Liver (tissue), 9 donors: Measurements from ENCODE around the gene ARHGEF28. TPM values are rescaled to one million over a fixed set of nuclear protein-coding genes. Genes with fewer than 3 reads are reported as not detected.

Experiments
- DNase-seq: peaks from one replicate; pipeline ENCODE4 v3.0.0-alpha.2; 2017; ENCODE audit warnings: low spot score
- H3K27ac ChIP-seq, 2 donors: one replicate each; pipeline ENCODE4 v1.7.0; 2013; ENCODE audit warnings: inconsistent platforms in 2 of 2, low read length in 2 of 2, control low read depth in 1 of 2, low read depth in 1 of 2, mild to moderate bottlenecking in 1 of 2
- H3K27me3 ChIP-seq, 4 donors: one replicate each; pipeline versions ENCODE4 v1.6.1 to v1.7.0; 2013; ENCODE audit warnings: low read length in 3 of 4, inconsistent platforms in 1 of 4, mild to moderate bottlenecking in 1 of 4, moderate library complexity in 1 of 4; ENCODE audit not compliant: control insufficient read depth in 4 of 4, insufficient read depth in 4 of 4
- H3K36me3 ChIP-seq, 4 donors: one replicate each; pipeline versions ENCODE4 v1.6.1 to v1.7.0; 2013; ENCODE audit warnings: low read length in 3 of 4, mild to moderate bottlenecking in 3 of 4, low read depth in 1 of 4, moderate library complexity in 1 of 4; ENCODE audit not compliant: control insufficient read depth in 4 of 4, insufficient read depth in 3 of 4
- H3K4me1 ChIP-seq, 4 donors: one replicate each; pipeline versions ENCODE4 v1.6.1 to v1.7.0; 2013; ENCODE audit warnings: low read length in 3 of 4, mild to moderate bottlenecking in 3 of 4, moderate library complexity in 1 of 4; ENCODE audit not compliant: control insufficient read depth in 4 of 4, insufficient read depth in 4 of 4
- H3K4me3 ChIP-seq, 3 donors: one replicate each; pipeline versions ENCODE4 v1.6.1 to v1.7.0; 2013; ENCODE audit warnings: low read length in 3 of 3, control low read depth in 1 of 3, low read depth in 1 of 3, mild to moderate bottlenecking in 1 of 3
- H3K9ac ChIP-seq, 2 donors: one replicate each; pipeline ENCODE4 v1.7.0; 2013; ENCODE audit warnings: low read length in 2 of 2, mild to moderate bottlenecking in 2 of 2, moderate library complexity in 2 of 2, control low read depth in 1 of 2, low read depth in 1 of 2
- H3K9me3 ChIP-seq, 4 donors: one replicate each; pipeline versions ENCODE4 v1.6.1 to v1.7.0; 2013; ENCODE audit warnings: low read length in 3 of 4; ENCODE audit not compliant: control insufficient read depth in 4 of 4
- EGR1 ChIP-seq, 2 donors: IDR thresholded peaks; 2 replicates each; pipeline ENCODE4 v1.6.1; 2016 to 2018; ENCODE audit warnings: antibody characterized with exemption in 2 of 2, low read depth in 2 of 2
- FOXA1 ChIP-seq: IDR thresholded peaks from 2 replicates; pipeline ENCODE4 v1.6.1; 2016; ENCODE audit warnings: antibody characterized with exemption
- FOXA2 ChIP-seq: IDR thresholded peaks from 2 replicates; pipeline ENCODE4 v1.6.1; 2016; ENCODE audit warnings: antibody characterized with exemption
- GABPA ChIP-seq, 2 donors: IDR thresholded peaks in 1 of 2; conservative IDR thresholded peaks in 1 of 2; 2 replicates each; pipeline ENCODE4 v1.6.1; 2016; ENCODE audit warnings: antibody characterized with exemption in 2 of 2, mild to moderate bottlenecking in 1 of 2, moderate library complexity in 1 of 2
- HNF4A ChIP-seq, 2 donors: conservative IDR thresholded peaks; 2 replicates each; pipeline ENCODE4 v1.6.1; 2016; ENCODE audit warnings: antibody characterized with exemption in 2 of 2, mild to moderate bottlenecking in 2 of 2
- HNF4G ChIP-seq: IDR thresholded peaks from 2 replicates; pipeline ENCODE4 v1.6.1; 2016; ENCODE audit warnings: antibody characterized with exemption
- JUND ChIP-seq, 2 donors: IDR thresholded peaks; 2 replicates each; pipeline ENCODE4 v1.6.1; 2016; ENCODE audit warnings: antibody characterized with exemption in 2 of 2
- NR2F2 ChIP-seq: IDR thresholded peaks from 2 replicates; pipeline ENCODE4 v1.6.1; 2016; ENCODE audit warnings: antibody characterized with exemption
- RAD21 ChIP-seq, 2 donors: IDR thresholded peaks; 2 replicates each; pipeline ENCODE4 v1.6.1; 2016; ENCODE audit warnings: antibody characterized with exemption in 2 of 2, mild to moderate bottlenecking in 2 of 2
- RXRA ChIP-seq, 2 donors: IDR thresholded peaks; 2 replicates each; pipeline ENCODE4 v1.6.1; 2017 to 2018; ENCODE audit warnings: antibody characterized with exemption in 2 of 2, mild to moderate bottlenecking in 1 of 2
- SP1 ChIP-seq: IDR thresholded peaks from 2 replicates; pipeline ENCODE4 v1.6.1; 2018; ENCODE audit warnings: antibody characterized with exemption, mild to moderate bottlenecking
- TAF1 ChIP-seq: conservative IDR thresholded peaks from 2 replicates; pipeline ENCODE4 v1.6.1; 2016; ENCODE audit warnings: antibody characterized with exemption, mild to moderate bottlenecking
- WGBS: extraction: QIAGEN DNeasy Blood & Tissue Kit; methylation state at CpG from one replicate; pipeline ENCODE4 v1.1.7; 2013; 5-methylcytosine and 5-hydroxymethylcytosine counted together
- polyA plus RNA-seq, 2 donors: library from polyadenylated mRNA; stranded (reverse) in 1 of 2; unstranded in 1 of 2; fragments of 200-250 nt in 1 of 2; fragments of >200 nt in 1 of 2; fragmentation: Nextera tagmentation in 1 of 2; extraction: Ambion mirVana in 1 of 2; gene quantifications; one replicate each; pipeline versions ENCODE4 v1.2.1 to v1.2.3, GENCODE V29; 2013 to 2015
- total RNA-seq, 2 donors: library from RNA; depleted of rRNA; stranded (reverse); fragments of >200 nt; gene quantifications; one replicate each; pipeline ENCODE4 v1.2.3, GENCODE V29; 2014
- TF ChIP-seq, protein P1 (sequence below): fragments of 150-350 bp; IDR thresholded peaks from 2 replicates; pipeline ENCODE4 v1.5.1; 2017; ENCODE audit warnings: improper control_type of control experiment, low read depth, low read length; ENCODE audit not compliant: missing input control
- TF ChIP-seq, protein P2 (sequence below): IDR thresholded peaks from 2 replicates; pipeline ENCODE4 v1.6.1; 2016; ENCODE audit warnings: antibody characterized with exemption, mild to moderate bottlenecking
- TF ChIP-seq, protein P3 (sequence below): IDR thresholded peaks from 2 replicates; pipeline ENCODE4 v1.6.1; 2016; ENCODE audit warnings: antibody characterized with exemption
- TF ChIP-seq, protein P4 (sequence below): IDR thresholded peaks from 2 replicates; pipeline ENCODE4 v1.6.1; 2016; ENCODE audit warnings: antibody characterized with exemption
- TF ChIP-seq, protein P5 (sequence below): IDR thresholded peaks from 2 replicates; pipeline ENCODE4 v1.6.1; 2016; ENCODE audit warnings: antibody characterized with exemption
- donor health status: healthy.
- donor health status: healthy.
- donor health status: healthy.
- donor health status: healthy.
- donor health status: healthy.

ARHGEF28 gene
- total and polyA plus RNA-seq, 4 donors = 1.6 to 13.9 (median 3.6) TPM

DNA sequence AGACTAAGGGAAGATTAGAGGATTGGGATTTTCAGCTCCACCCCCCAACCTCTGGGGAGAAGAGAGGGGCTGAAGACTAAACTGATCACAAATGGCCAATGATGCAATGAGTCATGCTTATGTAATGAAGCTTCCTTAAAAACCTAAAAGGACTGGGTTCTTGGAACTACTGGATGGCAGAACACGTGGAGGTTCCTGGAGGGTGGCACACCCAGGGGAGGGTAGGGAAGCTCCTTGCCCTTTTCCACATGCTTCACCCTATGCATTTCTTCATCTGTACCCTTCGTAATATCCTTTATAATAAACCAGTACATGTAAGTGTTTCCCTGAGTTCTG is 48.6 kb downstream of the ARHGEF28 start:
- Histone ChIP-seq H3K9ac (no peak overlapping the region), H3K27me3 (no peaks in the 10 kb centered on the region), H3K36me3 (no peaks in the 10 kb centered on the region), H3K27ac (peak overlapping the region in 1 of 2 donors; percentile 58), H3K9me3 (no peaks in the 10 kb centered on the region), H3K4me1 (peaks cover 7 to 41% (median 32%) of the 10 kb centered on the region in 4 donors), H3K4me3 (no peak overlapping the region)
- no peak for TF ChIP-seq FOXA1
- no peak for TF ChIP-seq GABPA (IDR thresholded peaks at IDR 0.05 in 1 of 2, conservative IDR thresholded peaks at IDR 0.05 in 1 of 2)
- no peak for TF ChIP-seq SP1
- no peak for TF ChIP-seq FOXA2
- TF ChIP-seq, protein P1, sequence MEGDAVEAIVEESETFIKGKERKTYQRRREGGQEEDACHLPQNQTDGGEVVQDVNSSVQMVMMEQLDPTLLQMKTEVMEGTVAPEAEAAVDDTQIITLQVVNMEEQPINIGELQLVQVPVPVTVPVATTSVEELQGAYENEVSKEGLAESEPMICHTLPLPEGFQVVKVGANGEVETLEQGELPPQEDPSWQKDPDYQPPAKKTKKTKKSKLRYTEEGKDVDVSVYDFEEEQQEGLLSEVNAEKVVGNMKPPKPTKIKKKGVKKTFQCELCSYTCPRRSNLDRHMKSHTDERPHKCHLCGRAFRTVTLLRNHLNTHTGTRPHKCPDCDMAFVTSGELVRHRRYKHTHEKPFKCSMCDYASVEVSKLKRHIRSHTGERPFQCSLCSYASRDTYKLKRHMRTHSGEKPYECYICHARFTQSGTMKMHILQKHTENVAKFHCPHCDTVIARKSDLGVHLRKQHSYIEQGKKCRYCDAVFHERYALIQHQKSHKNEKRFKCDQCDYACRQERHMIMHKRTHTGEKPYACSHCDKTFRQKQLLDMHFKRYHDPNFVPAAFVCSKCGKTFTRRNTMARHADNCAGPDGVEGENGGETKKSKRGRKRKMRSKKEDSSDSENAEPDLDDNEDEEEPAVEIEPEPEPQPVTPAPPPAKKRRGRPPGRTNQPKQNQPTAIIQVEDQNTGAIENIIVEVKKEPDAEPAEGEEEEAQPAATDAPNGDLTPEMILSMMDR = no peak
- TF ChIP-seq NR2F2 = no peak
- TF ChIP-seq HNF4A (conservative IDR thresholded peaks at IDR 0.05) = no peak
- TF ChIP-seq TAF1 = no peak
- TF ChIP-seq, protein P2, sequence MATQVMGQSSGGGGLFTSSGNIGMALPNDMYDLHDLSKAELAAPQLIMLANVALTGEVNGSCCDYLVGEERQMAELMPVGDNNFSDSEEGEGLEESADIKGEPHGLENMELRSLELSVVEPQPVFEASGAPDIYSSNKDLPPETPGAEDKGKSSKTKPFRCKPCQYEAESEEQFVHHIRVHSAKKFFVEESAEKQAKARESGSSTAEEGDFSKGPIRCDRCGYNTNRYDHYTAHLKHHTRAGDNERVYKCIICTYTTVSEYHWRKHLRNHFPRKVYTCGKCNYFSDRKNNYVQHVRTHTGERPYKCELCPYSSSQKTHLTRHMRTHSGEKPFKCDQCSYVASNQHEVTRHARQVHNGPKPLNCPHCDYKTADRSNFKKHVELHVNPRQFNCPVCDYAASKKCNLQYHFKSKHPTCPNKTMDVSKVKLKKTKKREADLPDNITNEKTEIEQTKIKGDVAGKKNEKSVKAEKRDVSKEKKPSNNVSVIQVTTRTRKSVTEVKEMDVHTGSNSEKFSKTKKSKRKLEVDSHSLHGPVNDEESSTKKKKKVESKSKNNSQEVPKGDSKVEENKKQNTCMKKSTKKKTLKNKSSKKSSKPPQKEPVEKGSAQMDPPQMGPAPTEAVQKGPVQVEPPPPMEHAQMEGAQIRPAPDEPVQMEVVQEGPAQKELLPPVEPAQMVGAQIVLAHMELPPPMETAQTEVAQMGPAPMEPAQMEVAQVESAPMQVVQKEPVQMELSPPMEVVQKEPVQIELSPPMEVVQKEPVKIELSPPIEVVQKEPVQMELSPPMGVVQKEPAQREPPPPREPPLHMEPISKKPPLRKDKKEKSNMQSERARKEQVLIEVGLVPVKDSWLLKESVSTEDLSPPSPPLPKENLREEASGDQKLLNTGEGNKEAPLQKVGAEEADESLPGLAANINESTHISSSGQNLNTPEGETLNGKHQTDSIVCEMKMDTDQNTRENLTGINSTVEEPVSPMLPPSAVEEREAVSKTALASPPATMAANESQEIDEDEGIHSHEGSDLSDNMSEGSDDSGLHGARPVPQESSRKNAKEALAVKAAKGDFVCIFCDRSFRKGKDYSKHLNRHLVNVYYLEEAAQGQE = no peak
- TF ChIP-seq, protein P3, sequence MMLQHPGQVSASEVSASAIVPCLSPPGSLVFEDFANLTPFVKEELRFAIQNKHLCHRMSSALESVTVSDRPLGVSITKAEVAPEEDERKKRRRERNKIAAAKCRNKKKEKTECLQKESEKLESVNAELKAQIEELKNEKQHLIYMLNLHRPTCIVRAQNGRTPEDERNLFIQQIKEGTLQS = no peak
- no peak for TF ChIP-seq HNF4G
- TF ChIP-seq, protein P4, sequence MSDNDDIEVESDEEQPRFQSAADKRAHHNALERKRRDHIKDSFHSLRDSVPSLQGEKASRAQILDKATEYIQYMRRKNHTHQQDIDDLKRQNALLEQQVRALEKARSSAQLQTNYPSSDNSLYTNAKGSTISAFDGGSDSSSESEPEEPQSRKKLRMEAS = no peak
- TF ChIP-seq EGR1 (IDR thresholded peaks at IDR 0.05; ENCODE audit: low read depth in 2 of 2) = no peak
- TF ChIP-seq RXRA (IDR thresholded peaks at IDR 0.05) = no peak
- TF ChIP-seq, protein P5, sequence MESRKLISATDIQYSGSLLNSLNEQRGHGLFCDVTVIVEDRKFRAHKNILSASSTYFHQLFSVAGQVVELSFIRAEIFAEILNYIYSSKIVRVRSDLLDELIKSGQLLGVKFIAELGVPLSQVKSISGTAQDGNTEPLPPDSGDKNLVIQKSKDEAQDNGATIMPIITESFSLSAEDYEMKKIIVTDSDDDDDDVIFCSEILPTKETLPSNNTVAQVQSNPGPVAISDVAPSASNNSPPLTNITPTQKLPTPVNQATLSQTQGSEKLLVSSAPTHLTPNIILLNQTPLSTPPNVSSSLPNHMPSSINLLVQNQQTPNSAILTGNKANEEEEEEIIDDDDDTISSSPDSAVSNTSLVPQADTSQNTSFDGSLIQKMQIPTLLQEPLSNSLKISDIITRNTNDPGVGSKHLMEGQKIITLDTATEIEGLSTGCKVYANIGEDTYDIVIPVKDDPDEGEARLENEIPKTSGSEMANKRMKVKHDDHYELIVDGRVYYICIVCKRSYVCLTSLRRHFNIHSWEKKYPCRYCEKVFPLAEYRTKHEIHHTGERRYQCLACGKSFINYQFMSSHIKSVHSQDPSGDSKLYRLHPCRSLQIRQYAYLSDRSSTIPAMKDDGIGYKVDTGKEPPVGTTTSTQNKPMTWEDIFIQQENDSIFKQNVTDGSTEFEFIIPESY = no peak
- TF ChIP-seq RAD21 (IDR thresholded peaks at IDR 0.05) = no peak
- 90% methylated on average over 2 of the region's 2 CpGs for WGBS
- DNase-seq = no peak

DNA sequence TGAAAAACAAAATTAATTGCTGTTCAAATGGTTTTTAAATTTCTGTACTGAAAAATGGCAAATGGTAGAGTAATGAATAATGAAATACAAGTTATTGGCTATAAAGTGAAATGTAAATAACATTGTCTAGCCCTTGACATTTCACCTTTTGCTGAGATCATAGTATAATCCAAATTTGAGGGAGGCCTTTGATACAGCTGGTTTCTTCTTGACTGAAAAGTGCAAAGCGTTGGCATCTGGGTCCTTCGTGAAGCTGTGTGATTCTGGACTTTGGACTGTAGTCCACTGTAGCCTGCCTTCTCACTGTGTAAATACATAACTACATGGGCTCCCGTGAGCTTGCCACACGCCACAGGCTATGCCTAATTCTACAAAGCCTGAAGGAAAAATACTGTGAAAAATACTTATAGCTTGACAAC is 52.3 kb downstream of the ARHGEF28 start:
- Histone ChIP-seq H3K9ac (no peak overlapping the region), H3K36me3 (no peaks in the 10 kb centered on the region), H3K4me3 (peak overlapping the region in 1 of 3 donors; percentile 23), H3K27me3 (no peaks in the 10 kb centered on the region), H3K9me3 (no peaks in the 10 kb centered on the region), H3K4me1 (peaks cover 7 to 29% (median 23%) of the 10 kb centered on the region in 4 donors), H3K27ac (peak overlapping the region in 1 of 2 donors; percentile 0)
- no peak for DNase-seq
- 30% methylated on average over 4 of the region's 4 CpGs for WGBS
- TF ChIP-seq, protein P4 = peak; percentile 59
- peak; percentile 35 for TF ChIP-seq NR2F2
- TF ChIP-seq HNF4A (conservative IDR thresholded peaks at IDR 0.05) = peak; percentile 100
- TF ChIP-seq EGR1 (IDR thresholded peaks at IDR 0.05; ENCODE audit: low read depth in 2 of 2) = peak in 1 of 2 donors; percentile 18
- TF ChIP-seq, protein P3 = no peak
- peak; percentile 72 to 88 for TF ChIP-seq JUND (IDR thresholded peaks at IDR 0.05)
- TF ChIP-seq SP1 = peak; percentile 97
- no peak for TF ChIP-seq TAF1
- TF ChIP-seq HNF4G = peak; percentile 98
- TF ChIP-seq, protein P2 = peak; percentile 51
- peak; percentile 62 to 67 for TF ChIP-seq RXRA (IDR thresholded peaks at IDR 0.05)
- TF ChIP-seq FOXA2 = peak; percentile 95
- TF ChIP-seq GABPA (IDR thresholded peaks at IDR 0.05 in 1 of 2, conservative IDR thresholded peaks at IDR 0.05 in 1 of 2) = no peak
